Left cardiac atrium (tissue), 4 donors: ENCODE results near the gene NBEAL2. TPM values are rescaled to one million over a fixed set of nuclear protein-coding genes. Genes with fewer than 3 reads are reported as not detected.
"Not testable (repeated sequence)": the region's sequence is repeated elsewhere in the genome, so short reads cannot be mapped to it uniquely, and the experiment has no call there.

Experiments
- ATAC-seq, 2 donors: fragments of 200-7000 bp; cut with Tn5 transposase; one replicate each; pipeline ENCODE4 v1.9.1; 2020; ENCODE audit warnings: mild to moderate bottlenecking in 2 of 2, moderate library complexity in 2 of 2
- DNase-seq: peaks from one replicate; pipeline ENCODE4 v3.0.0-alpha.2; 2020
- intact Hi-C, 2 donors: fragments of 100-400 bp; cut with DNase I; formaldehyde crosslinking; loops; one replicate each; pipeline versions ENCODE4 v1.14.1 to v1.15.1; 2022 to 2023
- total RNA-seq, 2 donors: library from RNA; stranded (reverse); fragmentation: NEBNext Ultra II Directional; extraction: Animal tissue kit (Norgen Biotek cat#: 25700); gene quantifications; one replicate each; pipeline ENCODE4 v1.2.1, GENCODE V29; 2021
- donor health status: DM: no; HTN: yes; CAD: no.
- donor health status: DM: no; HTN: yes; CAD: no; lungs with severe emphysema.
- donor health status: DM: yes; HTN: yes; CAD: no.
- donor health status: Dilated cardiomyopathy.

The NBEAL2 gene
- total RNA-seq, 2 donors from 2014 or later = 17.1 to 23.9 TPM

GRCh38 chr3:46960081-46960701 is 19.3 kb upstream of the NBEAL2 start:
- DNase-seq = peak; percentile 22
- peak; percentile 36 to 78 for ATAC-seq
- intact Hi-C loops = no loop called here

GRCh38 chr3:46960835-46961234 is 18.6 kb upstream of the NBEAL2 start:
- ATAC-seq (peak in 1 of 2 donors; percentile 6), DNase-seq (no peak)
- intact Hi-C loops = no loop called here

GRCh38 chr3:46962427-46962826 is 17.0 kb upstream of the NBEAL2 start:
- intact Hi-C loops = no loop called here
- DNase-seq (no peak), ATAC-seq (no peak)

GRCh38 chr3:46962990-46963389 is 16.5 kb upstream of the NBEAL2 start:
- no peak for DNase-seq
- intact Hi-C loops = no loop called here
- ATAC-seq = no peak

DNA sequence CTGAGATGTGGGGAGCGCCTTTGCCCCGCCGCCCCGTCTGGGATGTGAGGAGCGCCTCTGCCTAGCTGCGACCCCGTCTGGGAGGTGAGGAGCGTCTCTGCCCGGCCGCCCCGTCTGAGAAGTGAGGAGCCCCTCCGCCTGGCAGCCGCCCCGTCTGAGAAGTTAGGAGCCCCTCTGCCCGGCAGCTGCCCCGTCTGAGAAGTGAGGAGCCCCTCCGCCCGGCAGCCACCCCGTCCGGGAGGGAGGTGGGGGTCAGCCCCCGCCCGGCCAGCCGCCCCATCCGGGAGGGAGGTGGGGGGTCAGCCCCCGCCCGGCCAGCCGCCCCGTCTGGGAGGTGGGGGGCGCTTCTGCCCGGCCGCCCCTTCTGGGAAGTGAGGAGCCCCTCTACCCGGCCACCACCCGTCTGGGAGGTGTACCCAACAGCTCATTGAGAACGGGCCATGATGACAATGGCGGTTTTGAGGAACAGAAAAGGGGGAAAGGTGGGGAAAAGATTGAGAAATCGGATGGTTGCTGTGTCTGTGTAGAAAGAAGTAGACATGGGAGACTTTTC is 15.4 kb upstream of the NBEAL2 start:
- intact Hi-C loops, ATAC-seq, DNase-seq: not testable (repeated sequence)

DNA sequence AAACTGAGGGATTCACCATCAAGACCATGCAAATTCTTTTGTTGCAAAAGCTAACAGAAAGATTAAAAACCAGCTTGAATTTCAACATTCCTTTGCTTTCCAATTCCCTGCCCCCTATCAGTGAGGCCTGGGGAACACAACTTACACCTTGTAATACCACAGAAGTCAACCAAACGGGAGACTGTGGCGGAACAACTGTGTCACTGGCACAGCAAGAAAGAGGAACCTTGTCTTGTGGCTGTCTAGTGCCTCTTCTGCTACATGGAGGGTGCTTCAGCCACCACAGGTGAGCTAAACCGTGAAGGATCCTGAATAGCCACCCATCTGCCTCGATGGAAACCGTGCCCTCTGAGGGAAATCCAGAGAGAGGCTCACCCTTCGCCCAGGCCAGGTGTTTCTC is 14.3 kb upstream of the NBEAL2 start:
- ATAC-seq (no peak), DNase-seq (no peak)
- intact Hi-C loops = no loop called here

DNA sequence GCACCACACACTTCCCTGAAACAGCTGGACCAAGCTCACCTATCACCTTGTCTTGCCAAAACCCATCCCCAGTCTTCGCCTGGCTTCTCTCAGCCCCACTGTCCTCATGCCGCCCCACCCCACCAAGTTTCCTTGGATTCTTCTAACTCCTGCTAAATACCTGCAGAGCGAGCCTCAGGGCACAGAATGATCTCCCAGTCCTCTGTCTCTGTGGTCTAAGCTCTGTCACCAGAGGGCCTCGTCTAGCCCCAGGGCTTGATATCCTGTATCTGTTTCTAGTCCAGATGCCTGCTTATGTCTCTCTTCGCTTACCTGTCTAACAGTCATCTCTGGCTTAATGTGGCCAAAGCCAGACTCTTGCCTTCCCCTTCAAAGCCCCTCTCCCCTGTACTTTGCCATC is 12.7 kb upstream of the NBEAL2 start:
- DNase-seq (no peak), ATAC-seq (no peak)
- intact Hi-C loops = no loop called here

GRCh38 chr3:46968783-46969428 is 10.6 kb upstream of the NBEAL2 start:
- intact Hi-C loops = no loop called here
- ATAC-seq = peak in 1 of 2 donors; percentile 17
- no peak for DNase-seq

DNA sequence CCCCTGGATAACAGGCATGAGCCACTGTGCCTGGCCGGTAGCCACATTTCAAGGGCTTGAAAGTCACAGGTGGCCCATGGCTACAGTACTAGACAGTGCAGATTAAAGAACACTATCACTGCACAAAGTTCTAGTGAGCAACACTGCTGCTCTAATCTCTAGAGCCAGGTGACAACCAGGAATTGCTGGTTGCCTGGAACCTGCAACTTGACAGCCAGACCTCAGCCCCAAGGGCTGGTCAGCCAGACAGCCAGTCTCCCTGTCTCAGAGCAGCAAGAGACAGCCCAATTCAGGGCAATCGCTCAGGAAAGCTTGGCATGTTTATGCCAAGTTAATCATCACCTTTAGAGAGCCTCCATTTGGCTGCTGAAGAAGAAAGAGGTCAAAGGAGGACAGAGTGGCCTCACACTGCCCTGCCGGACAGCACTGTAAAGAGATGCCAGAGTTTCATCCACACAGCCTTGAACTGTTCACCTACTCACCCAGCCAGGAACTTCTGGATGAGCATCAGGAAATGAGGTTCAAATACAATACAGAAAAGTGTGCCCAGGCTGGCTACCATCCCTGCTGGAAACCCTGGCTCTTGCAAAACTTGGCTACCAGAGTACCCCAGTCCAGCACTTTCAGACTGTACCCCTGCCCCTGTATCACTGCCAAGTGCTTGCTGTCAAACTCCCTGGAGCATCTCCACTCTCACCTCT is 8.9 kb upstream of the NBEAL2 start:
- ATAC-seq = peak; percentile 82 to 91
- intact Hi-C loops = loop anchor here in 1 of 2 donors (5.0 kb wide), 1 partner anchor 43 kb away; no protein-coding TSS in a partner anchor

GRCh38 chr3:46971151-46971550 is 8.3 kb upstream of the NBEAL2 start:
- ATAC-seq (no peak), DNase-seq (no peak)
- intact Hi-C loops = loop anchor here in 1 of 2 donors (5.0 kb wide), 1 partner anchor 44 kb away; no protein-coding TSS in a partner anchor

More for the DNA sequence above, 8.9 kb upstream of the NBEAL2 start:
- DNase-seq = peak; percentile 52

DNA sequence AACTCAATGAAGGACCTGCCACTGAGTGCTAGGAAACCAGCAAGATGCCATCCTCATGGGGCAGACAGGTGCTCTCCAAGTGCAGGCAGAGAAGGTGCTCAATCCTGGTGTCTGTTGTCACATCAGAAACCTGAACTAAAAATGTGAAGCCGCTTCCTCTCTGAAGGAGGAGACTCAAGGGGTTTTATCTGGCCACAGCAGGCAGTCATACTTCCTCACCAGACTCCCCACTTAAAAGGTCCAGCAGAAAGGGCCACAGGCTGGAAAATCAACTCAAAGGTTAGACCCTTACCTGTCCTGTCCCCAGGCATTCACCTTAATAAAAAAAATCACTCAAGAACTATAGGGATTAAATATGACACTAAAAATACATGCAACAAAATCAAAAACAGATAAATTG is 7.7 kb upstream of the NBEAL2 start:
- DNase-seq (no peak), ATAC-seq (no peak)
- intact Hi-C loops = loop anchor here in 1 of 2 donors (5.0 kb wide), 1 partner anchor 44 kb away; no protein-coding TSS in a partner anchor

DNA sequence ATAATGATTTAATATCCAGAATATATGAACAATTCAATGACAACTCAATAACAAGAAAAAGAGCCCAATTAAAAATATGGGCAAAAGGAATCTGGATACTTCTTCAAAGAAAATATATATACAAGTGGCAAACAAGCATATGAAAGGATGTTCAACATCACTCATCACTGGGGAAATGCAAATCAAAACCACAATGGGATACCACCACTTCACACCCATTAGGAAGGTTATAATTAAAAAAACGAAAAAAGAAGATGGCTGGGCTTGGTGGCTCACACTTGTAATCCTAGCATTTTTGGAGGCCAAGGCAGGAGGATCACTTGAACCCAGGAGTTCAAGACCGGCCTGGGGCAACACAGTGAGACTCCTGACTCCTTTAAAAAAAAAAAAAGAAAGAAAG is 7.1 kb upstream of the NBEAL2 start:
- intact Hi-C loops = loop anchor here in 1 of 2 donors (5.0 kb wide), 1 partner anchor 45 kb away; no protein-coding TSS in a partner anchor
- DNase-seq (no peak), ATAC-seq (no peak)

- ATAC-seq (no peak), DNase-seq (no peak)
- intact Hi-C loops = loop anchor here in 1 of 2 donors (5.0 kb wide), 1 partner anchor 47 kb away; no protein-coding TSS in a partner anchor
These were observed 4.9 kb upstream of the NBEAL2 start for GRCh38 chr3:46974421-46975171.

DNA sequence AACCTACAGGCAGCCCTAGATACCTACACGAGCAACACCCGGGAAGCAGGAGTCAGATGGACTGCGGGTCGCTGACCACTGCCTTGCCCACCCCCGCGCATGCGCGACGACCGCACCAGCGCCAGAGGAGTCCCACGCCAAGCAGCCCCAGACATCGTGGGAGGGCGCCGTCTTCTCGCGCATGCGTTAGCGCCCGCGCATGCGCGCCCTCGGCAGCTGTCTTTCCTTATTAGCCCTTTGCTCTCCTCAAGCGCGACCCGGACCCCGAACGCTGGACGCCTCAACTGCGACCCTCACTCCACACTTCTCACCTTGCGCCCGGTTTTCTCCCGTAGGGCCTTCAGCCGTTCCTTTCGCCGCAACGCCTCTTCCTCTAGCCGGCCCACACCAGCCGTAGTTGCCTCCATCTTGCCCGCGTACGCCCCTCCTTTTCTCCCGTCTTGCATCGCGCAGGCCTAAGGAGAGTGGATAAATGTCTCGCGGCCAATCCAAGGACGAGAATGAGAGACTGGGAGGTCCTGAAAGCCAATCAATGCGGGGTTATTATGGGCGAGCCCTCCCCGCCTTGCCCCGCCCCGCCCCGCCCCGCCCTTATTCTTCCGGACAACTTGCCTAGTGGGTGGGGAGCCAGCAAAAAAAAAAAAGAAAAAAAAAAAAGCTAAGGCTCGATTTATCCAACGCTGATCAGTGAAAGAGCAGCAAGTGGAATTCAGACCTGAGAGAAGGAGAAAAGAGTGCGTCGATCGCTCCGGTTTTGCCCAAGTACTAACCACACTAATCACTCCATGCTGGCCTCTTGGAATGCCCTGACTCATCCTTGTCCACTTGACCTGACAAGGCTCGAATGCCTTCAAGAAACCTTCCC is 2.9 kb upstream of the NBEAL2 start, which contains the start of gene CCDC12:
Gene CCDC12, minus strand, starts transcription at position 420 of the 865 bp plus-strand sequence. Its CDS starts 13 bp downstream, at position 407.
- ATAC-seq (peak; percentile 91 to 93), DNase-seq (peak; percentile 96)
- intact Hi-C loops = no loop called here

GRCh38 chr3:46977811-46978195 is 1.7 kb upstream of the NBEAL2 start:
- DNase-seq (peak; percentile 22), ATAC-seq (no peak)
- intact Hi-C loops = no loop called here

- intact Hi-C loops = no loop called here
- DNase-seq (peak; percentile 22), ATAC-seq (no peak)
These were observed 1.1 kb upstream of the NBEAL2 start for GRCh38 chr3:46978381-46978780.

DNA sequence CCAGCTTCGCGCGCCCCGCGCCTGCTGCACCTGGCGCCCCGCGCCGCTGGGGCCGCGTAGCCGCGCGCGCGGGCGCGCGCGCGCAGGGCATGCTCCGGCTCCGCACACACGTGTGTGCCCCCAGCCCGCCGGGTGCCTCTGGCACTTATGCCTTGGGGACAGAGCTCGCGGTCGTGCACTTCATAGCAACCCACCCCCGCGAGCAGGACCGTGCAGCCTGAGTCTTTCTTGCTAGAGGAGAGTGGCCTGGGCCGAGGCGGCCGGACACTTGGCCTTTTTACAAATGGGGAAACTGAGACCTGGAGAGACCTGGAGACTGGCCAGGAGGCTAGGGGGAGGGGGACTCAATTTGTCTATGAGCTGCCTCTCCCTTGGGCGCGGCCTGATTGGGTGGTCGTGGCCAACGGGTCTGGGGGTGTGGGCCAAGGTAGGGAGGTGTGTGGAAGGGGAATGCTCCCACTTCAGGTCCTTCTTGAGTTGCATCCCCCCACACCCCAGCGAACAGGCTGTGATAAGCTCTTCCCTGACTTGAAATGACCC is 562 bp downstream of the NBEAL2 start:
- intact Hi-C loops = no loop called here
- peak; percentile 44 for DNase-seq
- no peak for ATAC-seq
